CD4-positive, alpha-beta T cell treated with Interleukin-10 for 1 hour (primary cell): ENCODE measurements around the gene IDH3A.

Experiments
- DNase-seq: peaks from one replicate; pipeline ENCODE4 v3.0.0-alpha.2; 2020

The IDH3A gene

DNA sequence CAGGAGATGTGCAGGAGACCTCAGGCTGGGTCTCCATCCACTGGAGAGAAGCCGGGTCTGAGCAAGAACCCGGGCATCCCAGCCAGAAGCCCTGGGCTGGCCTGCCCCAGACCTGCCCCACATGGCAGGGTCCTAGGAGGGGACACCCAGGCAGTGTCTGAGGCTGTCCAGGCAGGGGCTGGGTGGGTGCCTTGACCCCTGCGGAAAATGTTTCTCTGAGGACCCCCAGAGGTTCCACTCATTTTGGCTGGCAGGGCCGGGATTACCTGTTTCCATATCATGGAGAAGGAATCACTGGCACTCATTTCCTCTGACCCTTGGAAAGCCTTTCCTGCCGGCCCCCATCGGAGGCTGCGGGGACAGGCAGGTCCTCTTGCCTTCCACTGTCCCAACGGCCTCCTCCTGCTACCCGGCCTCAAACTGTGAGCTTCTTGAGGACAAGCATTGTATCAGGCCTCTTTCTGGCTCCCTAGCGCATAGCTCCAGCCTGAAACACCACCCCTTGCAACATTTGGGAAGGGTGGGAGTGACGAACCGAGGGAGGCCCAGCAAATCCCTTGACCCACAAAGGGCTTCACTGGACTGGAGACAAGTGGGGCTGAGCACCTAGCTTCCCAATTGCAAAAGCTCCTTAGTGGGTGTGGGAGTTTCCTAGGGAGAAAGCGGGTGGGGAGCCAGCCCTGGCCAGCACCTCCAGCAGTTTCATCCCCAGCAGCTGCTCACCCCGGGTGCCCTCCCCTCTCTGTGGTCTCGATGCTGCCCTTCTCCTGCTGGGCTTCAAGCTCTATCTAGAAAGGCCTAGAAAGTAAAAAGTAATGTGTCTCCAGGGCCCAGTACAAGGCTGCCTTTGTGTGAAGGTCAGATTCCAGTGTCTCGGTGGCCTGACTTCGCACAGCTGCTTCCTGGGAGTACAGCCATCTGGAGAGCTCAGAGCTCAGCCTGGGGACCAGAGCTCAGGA is 55.5 kb downstream of the IDH3A start:
- DNase-seq, result no peak

DNA sequence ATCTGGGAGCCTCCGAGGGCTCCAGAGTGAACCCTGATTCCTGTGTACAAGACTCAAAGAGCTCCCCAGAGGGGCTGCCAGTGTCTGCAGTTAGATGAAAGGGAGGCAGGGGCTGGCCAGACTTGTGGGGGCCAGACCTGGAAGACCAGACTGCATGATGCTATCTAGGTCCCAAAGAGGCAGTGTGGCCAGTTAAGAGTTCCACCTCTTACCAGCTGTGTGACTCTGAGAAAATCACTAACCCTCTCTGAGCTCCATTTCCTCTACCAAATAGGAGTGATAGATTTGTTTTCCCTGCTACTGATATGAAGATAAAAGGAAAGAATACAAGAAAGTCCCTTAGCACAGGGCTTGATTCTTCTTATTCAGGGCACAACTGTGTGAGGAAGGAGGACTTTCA is 56.2 kb downstream of the IDH3A start:
- no peak for DNase-seq

DNA sequence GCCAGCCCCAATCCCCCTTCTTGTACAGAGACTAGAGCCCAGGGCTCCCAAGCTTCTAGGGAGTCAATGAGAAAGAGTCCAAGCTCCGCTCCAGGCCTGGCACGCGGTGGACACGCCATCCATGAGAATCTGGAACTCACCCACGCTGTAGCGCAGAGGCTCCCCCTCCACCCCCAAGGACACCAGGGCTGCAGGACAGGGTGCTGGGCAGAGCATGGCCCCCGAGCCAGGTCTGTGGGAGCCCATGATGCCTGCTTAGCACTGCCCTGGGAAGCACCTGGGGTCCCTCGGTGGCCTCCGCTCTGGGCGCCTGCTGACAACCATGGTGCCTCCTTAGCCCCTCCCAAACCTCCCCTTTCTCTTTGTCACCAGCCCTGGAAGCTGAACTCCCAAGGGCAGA is 56.7 kb downstream of the IDH3A start:
- DNase-seq, result no peak

DNA sequence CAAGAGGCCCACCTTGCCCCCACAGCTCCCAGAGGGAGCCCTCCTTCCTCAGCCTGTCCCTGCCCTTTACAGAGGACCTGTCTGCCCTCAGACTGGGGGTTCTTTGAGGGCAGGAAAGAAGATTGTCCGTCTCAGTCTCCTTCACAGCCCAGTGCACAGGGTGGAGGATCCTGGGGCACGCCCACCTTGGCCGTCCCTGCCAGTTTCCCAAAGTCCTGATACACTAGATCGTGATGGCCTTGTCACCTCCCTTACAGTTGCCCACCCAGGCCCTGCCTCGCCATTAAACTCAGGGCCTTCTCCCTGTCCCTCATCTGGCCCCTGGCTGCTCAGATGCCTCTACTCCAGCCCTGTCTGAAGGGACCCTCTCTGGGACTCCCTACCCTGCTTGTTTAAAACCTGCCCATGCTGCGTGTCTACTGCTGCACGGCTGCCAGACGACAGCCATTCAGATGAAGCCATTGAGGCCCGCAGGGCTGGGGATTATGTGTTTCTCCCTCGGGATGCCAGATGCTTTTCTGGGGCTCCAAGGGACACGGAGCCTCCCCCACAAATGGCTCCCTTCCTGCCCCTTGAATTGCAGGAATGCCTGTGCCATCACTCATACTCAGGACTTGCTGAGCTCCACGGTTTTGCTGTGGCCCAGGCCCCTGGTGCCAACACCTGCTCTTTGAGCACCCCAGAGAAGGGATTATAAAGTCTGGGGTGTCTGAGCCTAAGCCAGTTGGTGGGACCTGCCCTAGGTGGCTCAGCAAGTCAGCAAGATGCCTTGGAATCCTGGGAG is 57.4 kb downstream of the IDH3A start:
- DNase-seq, result no peak

DNA sequence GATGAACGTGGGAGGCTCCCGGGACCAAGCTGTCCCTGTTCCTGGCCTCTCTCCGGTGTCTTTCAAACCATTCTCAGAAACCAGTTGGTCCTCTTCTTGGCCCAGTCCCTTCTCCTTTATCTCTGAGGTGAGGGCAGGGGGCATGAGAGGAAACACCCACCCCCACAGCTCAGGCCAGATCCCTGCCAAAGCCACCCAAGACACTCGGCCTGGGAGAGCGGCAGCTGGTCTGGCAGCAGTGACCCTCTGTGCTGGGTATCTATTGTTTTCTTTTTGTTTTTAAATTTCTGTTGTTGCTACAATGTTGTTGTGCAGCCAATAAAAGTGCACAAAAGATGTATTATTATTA is 57.9 kb downstream of the IDH3A start:
- no peak for DNase-seq

DNA sequence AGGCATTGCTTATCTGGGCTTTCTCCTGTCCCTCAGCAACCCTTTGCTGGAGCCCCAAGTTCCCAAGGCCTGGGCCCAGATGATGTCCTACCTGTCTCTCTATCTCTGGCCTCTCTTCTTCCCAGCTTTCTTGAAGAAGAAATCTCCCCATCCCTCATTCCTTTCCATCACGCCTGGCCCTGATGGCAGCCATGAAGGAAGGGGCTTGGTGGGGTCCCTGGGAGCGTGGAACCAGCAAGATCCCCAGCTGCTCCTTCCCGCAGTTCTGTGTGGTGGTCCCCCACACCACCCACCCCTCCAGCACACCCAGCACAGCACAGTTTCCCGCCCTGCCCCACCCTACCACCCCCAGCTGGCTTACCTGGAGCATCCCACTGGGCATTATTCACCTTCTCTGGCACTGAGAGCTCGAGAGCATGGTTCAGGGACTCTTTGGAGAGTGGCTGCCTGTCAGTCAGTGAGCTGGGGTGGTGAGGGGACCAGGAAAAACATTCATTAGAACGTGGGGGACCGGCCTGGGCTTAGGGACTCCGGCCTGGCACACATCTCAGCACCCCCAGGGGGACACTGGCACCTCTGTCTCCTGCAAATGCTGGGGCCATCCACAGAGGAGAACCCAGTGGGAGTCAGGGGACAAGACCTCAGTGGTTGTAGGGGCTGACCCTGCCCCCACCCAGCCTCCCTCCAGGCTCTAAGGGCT is 58.6 kb downstream of the IDH3A start:
- no peak for DNase-seq

DNA sequence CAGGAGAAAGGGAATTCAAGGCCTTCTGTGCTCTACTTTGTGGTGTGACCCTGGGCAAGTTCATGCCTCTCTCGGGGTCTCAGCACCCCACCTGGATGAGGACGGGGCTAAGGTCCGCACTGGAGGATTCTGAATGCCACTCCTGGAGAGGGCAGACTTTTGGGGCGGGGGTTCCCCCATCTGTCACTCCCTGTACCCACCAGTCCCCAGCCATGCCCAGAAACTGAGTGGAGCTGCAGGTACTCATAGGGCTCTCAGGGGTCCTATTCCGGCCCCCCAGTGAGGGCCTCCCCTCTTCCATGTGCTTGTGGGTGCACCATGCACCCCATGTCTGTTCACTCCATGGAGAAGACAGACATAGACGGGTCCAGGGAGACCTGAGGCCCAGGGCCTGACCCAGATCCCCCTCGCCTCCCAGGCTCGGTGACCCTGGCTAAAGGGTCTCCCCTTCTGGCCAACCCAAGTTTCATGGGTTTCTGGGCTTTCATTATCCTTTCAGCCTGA is 59.2 kb downstream of the IDH3A start:
- no peak for DNase-seq

DNA sequence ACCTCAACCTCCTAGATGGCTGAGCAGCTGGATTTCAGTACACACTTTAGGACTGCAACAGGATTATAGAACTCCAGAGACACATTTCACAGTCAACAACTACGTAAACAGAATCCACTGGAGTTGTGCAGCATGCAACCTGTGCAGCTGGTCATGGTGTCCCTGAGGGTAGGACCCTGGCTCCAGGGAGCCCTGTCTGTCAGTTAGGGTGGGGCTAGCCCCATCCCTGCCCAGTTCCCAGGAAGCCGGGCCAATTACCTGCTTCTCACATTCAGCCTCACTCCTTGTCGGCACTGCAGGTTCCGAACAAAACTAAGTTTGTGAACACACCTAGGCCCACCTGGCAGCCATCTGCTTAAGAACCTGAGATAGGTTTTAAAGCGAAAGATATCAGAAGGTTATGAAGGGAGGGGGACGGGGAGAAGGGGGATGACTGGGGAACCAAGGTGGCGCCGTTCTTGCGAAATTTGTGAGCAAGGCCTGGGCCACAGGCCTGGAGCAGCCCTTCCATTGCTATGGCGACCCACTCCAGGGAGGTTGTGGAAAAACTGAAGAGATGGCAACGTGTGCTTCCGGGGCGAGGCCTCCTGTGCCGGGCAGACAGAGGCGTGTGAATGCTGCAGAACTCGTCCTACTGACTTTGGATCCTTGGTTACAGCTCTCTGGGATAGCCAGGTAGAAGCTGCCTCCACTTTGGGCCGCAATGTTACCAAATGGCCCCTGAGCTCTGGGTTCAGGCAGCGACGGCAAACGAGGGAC is 59.9 kb downstream of the IDH3A start:
- no peak for DNase-seq

DNA sequence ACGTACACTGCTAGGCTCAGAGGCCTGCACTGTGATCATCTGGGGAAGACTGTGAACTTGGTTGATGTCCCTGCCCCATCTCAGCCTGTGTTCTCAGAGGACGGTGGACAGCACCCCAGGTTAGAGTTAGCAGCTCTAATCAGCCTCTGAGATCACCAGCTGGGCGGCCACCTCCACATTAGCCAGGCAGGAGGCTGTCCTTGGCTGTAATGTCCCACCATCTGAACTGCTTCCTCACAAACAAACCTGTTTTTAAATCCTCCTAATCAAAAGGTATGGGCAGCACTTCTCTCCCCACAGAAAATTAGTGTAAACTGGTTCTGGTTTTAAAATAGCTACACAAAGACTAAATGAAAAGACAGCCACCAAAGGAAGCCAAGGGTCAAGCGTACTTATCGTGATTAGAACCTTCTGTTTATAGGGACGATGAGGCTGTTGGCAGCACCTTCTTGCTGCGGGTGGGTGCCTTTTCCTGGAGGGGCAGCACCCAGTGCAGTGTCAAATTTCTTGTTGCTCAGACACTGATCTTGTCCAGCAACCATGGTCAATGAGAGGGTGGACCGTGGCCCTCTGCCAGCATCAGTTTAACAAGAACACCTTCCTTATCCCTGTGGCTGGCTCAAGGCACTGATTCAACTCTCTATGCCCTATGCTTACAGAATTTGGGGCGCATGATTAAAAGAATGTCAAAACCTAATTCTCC is 60.6 kb downstream of the IDH3A start:
- no peak for DNase-seq

DNA sequence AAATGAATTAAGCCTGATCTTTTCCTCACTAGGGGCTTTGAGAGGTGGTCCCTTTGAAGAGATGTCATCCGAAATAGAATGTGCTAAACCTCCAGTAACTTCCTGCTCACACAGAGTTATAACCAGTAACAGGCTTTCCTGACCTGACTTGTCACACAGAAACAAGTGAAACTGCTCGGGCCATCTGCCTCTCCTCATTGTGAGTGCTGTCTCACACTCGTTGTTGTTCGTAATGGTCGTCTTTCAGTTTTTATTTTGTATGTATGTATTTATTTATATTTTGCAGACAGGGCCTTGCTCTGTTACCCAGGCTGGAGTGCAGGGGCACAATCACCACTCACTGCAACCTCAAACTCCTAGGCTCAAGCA is 61.2 kb downstream of the IDH3A start:
- DNase-seq, result no peak

DNA sequence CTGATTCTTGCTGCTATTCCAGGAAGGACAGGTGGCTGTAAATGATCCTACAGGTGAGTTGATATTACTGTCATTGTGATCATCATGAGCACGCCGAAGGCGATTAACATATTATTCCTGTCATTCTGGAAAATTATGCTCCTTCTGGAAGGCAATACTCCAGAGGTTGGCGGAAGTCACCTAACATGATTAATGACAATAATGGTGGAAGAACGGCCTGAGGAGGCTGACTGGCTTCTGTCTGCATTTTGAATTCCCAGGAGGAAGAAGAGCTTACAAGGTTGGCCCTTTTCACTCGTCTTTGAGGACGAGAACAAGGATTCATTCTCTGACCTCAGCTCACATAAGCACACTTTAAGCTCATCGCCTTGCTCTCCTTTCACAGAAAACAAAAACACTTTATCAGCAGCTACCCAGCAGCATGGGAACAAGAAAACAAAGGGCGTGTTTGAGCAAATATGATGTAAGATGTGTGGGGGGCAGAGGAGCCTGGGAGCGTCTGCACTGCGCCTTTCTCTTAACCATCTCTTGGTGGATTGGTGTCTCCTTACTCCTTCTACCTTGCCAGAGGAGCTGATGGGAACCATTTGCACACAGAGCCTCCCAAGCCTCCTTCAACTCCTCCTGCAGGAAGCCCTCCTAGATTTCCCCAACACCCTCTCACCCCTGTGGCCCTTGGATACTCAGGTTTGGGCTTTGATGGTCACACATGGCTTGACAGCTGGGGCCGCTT is 62.2 kb downstream of the IDH3A start:
- DNase-seq, result no peak

DNA sequence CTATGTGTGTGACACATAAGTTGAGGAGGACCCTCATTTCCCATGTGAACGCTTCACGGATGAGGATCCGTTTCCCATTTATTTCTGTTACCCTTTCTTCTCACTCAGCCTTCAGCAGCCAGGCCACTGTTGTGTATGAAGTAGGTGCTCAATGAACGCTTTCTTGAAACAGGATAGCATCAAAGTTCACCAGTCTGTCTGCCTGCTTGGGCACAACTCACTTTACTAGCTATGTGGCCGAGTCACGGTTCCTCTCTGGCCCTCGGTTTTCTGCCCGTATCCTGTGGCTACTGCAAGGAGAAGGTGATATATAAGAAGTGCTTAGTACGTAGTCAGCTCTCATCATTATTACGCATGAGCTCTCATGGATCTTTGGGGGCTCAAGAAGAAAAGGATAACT is 62.8 kb downstream of the IDH3A start:
- no peak for DNase-seq

DNA sequence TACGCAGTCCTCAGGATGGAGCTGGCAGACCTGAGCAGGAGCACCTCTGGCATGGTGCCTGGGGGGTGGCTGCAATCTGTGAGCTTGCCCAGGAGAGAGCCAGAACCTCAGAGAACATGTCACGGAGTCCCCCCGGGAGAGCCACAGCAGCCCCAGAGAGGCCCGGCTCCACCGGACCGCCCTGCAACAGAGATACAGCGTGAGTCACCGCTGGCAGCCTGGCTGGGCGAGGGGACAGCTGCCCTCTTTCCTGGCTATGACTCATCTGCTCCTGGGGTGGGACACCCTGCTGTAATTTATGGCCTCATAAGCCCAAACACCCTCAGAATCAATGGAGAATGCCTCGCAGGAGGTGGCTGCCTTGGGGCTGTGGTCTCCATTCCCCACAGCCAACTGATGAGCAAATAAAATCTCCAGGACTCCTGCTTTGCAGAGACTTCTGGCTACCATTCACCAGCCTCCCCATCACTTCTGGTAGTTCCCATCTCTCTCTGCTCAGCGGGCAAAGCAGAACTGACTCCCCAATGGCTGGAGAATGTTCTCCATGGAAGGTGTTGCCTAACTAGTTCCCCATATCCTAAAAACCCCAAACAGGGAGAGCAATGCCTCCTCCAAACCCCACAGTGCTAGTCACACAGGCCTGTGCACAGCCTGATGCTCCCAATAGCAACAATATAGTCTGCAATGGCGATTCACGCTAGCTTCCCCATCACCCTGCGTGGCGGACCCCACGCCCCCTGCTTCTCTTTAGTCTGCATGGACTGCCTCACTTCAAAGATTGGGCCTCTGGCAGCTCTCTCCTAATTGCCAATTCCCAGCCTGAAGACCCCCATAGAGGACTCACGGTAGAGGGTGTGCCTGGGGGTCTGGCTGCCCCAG is 63.6 kb downstream of the IDH3A start:
- no peak for DNase-seq

DNA sequence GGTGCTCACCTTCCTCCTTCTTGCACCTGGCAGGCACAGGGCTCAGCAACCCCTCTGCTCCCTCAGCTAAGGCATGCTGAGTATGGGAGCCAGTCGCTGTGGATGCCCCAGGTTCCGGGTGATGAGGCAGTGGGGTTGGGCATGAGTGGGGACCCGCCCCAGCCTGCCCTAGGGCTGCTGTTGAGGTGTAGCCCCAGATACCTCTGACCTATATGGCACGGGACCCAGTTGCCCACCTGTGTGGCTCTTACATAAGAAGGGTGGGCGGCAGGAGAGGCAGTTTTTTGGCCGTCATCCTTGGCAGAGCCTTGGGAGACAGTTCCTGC is 64.2 kb downstream of the IDH3A start:
- DNase-seq, result no peak

DNA sequence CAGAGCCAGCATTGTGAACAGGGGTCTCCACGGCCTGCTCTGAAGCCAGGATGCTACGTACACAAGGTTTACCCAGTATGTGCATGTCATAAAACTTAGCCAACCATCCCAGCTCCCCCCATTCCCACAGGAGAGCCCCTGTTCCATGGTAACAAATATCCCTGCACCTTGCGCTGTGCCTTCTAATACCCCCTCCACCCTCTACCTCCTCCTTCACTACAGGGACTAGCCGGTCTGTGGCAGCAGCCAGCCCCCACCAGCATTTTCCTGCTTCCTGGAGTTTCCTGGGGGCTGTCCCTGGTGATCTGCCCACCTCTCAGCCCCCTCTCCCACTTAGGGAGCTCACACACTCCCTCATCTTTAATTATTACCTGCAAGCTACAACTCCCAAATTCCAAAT is 64.8 kb downstream of the IDH3A start:
- no peak for DNase-seq

DNA sequence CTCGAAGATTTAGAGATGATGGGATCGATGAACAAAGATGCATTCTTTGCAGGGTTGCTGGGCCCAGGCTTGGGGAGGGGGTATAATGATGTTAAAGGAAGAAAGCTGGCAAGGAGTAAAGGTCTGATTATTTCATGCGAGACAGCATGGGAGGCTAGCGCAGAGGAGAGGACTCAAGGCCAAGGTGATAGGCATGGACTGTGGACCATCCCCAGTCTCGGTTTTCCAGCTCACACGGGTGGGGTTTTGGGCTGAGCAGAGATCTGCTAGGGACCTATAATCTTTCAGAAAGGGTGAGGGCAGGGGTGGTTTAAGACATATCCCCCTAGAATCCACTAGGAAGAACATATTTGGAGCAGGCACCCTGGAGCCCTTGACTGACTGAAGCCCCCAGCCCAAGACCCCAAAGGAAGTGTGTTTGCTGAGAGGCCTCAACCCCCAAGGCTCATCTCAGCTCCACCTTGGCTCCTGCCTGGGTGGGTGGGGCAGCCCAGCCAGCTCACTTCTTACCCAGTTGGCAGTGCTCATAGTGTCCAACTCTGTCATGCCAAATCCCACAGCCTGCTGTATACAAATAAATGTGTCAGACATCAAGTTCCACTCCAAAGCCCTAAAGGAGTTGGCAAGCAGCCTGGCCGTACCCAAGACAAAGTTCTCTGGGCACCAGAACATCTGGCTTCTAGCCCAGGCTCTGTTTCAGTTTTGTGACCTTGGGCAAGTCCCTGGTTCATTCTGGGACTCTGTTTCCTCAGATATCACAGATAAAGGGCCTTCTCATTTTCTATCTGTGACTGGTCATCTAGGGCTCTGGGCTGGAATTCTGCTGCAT is 67.3 kb downstream of the IDH3A start:
- DNase-seq, result no peak

DNA sequence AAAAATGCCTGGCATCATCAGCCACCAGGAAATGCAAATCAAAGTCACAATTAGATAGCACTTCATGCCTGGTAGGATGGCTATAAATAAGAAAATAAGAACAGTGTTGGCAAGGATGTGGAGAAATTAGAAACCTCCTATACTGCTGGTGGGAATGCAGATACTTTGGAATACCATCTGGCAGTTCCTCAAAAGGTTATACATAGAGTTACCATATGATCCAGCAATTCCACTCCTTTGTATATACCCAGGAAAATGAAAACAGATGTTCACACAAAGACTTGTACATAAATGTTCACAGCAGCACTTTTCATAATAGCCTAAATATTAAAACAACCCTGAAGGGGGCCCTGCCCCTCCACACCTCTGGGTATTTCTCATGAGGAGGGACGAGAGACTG is 71.6 kb downstream of the IDH3A start:
- no peak for DNase-seq
